HepG2 (cell line): ENCODE data around the gene CXCL3. TPM values are rescaled to one million over a fixed set of nuclear protein-coding genes. Genes with fewer than 3 reads are reported as not detected.

Experiments used
- ATAC-seq: fragments of 200-7000 bp; cut with Tn5 transposase; 3 replicates; pipeline ENCODE4 v1.9.1; 2020; ENCODE audit warnings: mild to moderate bottlenecking, moderate library complexity
- BruUV-seq: library from RNA; stranded (reverse); fragments of 400-500 nt; replicated peaks from 2 replicates; lab custom pipeline; 2021; lab: Mats Ljungman, UMichigan
- CTCF ChIA-PET: fragments of 300-600 bp; formaldehyde crosslinking; extraction: SDS; loops from one replicate; lab custom pipeline; 2021; ENCODE audit warnings: low total read pairs, inconsistent platforms, low intra/inter-chr PET ratio; lab: Yijun Ruan, JAX
- POLR2A ChIA-PET: fragments of 350-600 bp; sonication (Branson Sonifier 250); formaldehyde crosslinking; loops from one replicate; lab custom pipeline; 2020; ENCODE audit warnings: antibody characterized with exemption, inconsistent platforms; lab: Yijun Ruan, JAX
- DNase-seq: peaks from one replicate; pipeline ENCODE4 v3.0.0-alpha.2; 2015; ENCODE audit warnings: low spot score
- FAIRE-seq: peaks from 3 replicates; lab custom pipeline; 2011; peaks lifted over from hg19 to GRCh38; lab: Jason Lieb, UNC
- H2AFZ ChIP-seq: one replicate; pipeline ENCODE4 v1.6.1; 2011; ENCODE audit warnings: low read length, inconsistent platforms
- H3K27ac ChIP-seq: fragments of 300-600 bp; 3 replicates; pipeline ENCODE4 v1.8.0; 2011; ENCODE audit warnings: mixed run types, mild to moderate bottlenecking, mixed read lengths, low read length, inconsistent platforms; ENCODE audit not compliant: insufficient read depth; ENCODE audit errors: extremely low read length
- H3K27me3 ChIP-seq, 2 experiments: fragments of 200-600 bp in 1 of 2; 2 replicates in 1 of 2; 3 replicates in 1 of 2; pipeline versions ENCODE4 v1.6.0 to v1.8.0; 2011; ENCODE audit warnings: low read length in 2 of 2, mild to moderate bottlenecking in 2 of 2, moderate library complexity in 2 of 2, inconsistent platforms in 1 of 2; ENCODE audit not compliant: insufficient read depth in 2 of 2, control insufficient read depth in 1 of 2
- H3K36me3 ChIP-seq, 2 experiments: fragments of 200-600 bp in 1 of 2; replicated peaks in 1 of 2; 2 replicates in 1 of 2; 3 replicates in 1 of 2; pipeline versions ENCODE4 v1.5.1 to v1.8.0; 2011; ENCODE audit warnings: low read length in 2 of 2, inconsistent platforms in 1 of 2; ENCODE audit not compliant: insufficient read depth in 2 of 2, control insufficient read depth in 1 of 2
- H3K4me1 ChIP-seq: 2 replicates; pipeline ENCODE4 v1.5.1; 2012; ENCODE audit warnings: low read length, inconsistent platforms; ENCODE audit not compliant: insufficient read depth
- H3K4me2 ChIP-seq: 2 replicates; pipeline ENCODE4 v1.6.0; 2011; ENCODE audit warnings: low read depth, low read length, inconsistent platforms
- H3K4me3 ChIP-seq, 3 experiments: fragments of 200-600 bp in 1 of 3; sonication (generic), shearing (Covaris generic) in 1 of 3; replicated peaks in 1 of 3; 2 replicates each; pipeline ENCODE4 v1.5.1; 2011 to 2016; ENCODE audit warnings: low read length in 3 of 3, inconsistent platforms in 2 of 3, low read depth in 2 of 3, mild to moderate bottlenecking in 2 of 3, control low read depth in 1 of 3, mixed read lengths in 1 of 3; ENCODE audit not compliant: insufficient read depth in 1 of 3
- H3K79me2 ChIP-seq: one replicate; pipeline ENCODE4 v1.6.1; 2011; ENCODE audit warnings: low read length, inconsistent platforms; ENCODE audit not compliant: insufficient read depth
- H3K9ac ChIP-seq: 2 replicates; pipeline ENCODE4 v1.6.0; 2011; ENCODE audit warnings: mild to moderate bottlenecking, low read depth, low read length, inconsistent platforms; ENCODE audit not compliant: insufficient read depth
- H3K9me3 ChIP-seq: 2 replicates; pipeline ENCODE4 v1.5.1; 2012; ENCODE audit warnings: mild to moderate bottlenecking, low read length
- H4K20me1 ChIP-seq: 2 replicates; pipeline ENCODE4 v1.6.0; 2011; ENCODE audit warnings: inconsistent platforms, mild to moderate bottlenecking, low read length, moderate library complexity; ENCODE audit not compliant: insufficient read depth
- MAFK ChIP-seq, 2 experiments: IDR thresholded peaks in 1 of 2; conservative IDR thresholded peaks in 1 of 2; 2 replicates each; pipeline ENCODE4 v1.6.1; 2011; ENCODE audit warnings: improper control_type of control experiment in 2 of 2, low read length in 2 of 2
- MTF2 ChIP-seq: sonication (generic); formaldehyde crosslinking; IDR thresholded peaks from 2 replicates; pipeline ENCODE4 v1.5.0; 2020; ENCODE audit warnings: missing genetic modification reagents, borderline replicate concordance
- ZNF251 ChIP-seq: sonication (generic); formaldehyde crosslinking; IDR thresholded peaks from 2 replicates; pipeline ENCODE4 v1.9.0; 2021; ENCODE audit warnings: mild to moderate bottlenecking, missing genetic modification reagents
- WGBS: methylation state at CpG from one replicate; pipeline ENCODE4 v1.1.6; 2017; ENCODE audit warnings: low lambda C conversion rate; 5-methylcytosine and 5-hydroxymethylcytosine counted together
- in situ Hi-C: cut with HindIII; loops from 2 replicates; pipeline ENCODE4 v1.10.0; 2017; ENCODE audit warnings: low pct_unique_long_range_greater_than_20kb; ENCODE audit not compliant: extremely low pct_ligation_motif_present
- intact Hi-C: fragments of 100-400 bp; cut with micrococcal nuclease; formaldehyde crosslinking; loops from one replicate; pipeline ENCODE4 v1.10.0; 2022; ENCODE audit not compliant: unreplicated experiment
- polyA plus RNA-seq, 8 experiments: library from polyadenylated mRNA; depleted of rRNA in 3 of 8; stranded (reverse) in 7 of 8; unstranded in 1 of 8; fragments of >200 nt; fragmentation: Illumina TruSeq in 4 of 8; extraction: Trizol in 4 of 8; gene quantifications; 2 replicates each; pipeline versions ENCODE4 v1.2.1 to v1.2.3, GENCODE V29; 2011 to 2016; ENCODE audit warnings: low read depth in 4 of 8, missing spikeins in 1 of 8, mixed read lengths in 1 of 8; ENCODE audit not compliant: insufficient read depth in 1 of 8
- total RNA-seq, 5 experiments: library from RNA; depleted of rRNA; stranded (reverse); fragments of >200 nt; fragmentation: Illumina TruSeq; extraction: Trizol; gene quantifications; 2 replicates each; pipeline ENCODE4 v1.2.3, GENCODE V29; 2016; ENCODE audit warnings: low read depth in 1 of 5

Gene CXCL3
- total and polyA plus RNA-seq, 2 of the 13 experiments (the other 11 are each of a cell fraction or from before 2014, with no cell fraction given), result 0.13 TPM; not detected in 1

GRCh38 chr4:74073358-74073757 is 34.9 kb upstream of the CXCL3 start:
- H2AFZ ChIP-seq, result no peak overlapping the region
- in situ Hi-C loops, result no loop called here
- no peak for TF ChIP-seq MAFK (conservative IDR thresholded peaks at IDR 0.05 in 1 of 2, IDR thresholded peaks at IDR 0.05 in 1 of 2; ENCODE audit: low read length in 2 of 2)
- TF ChIP-seq, all 625 proteins: peak for 0
- intact Hi-C loops, result no loop called here
- POLR2A ChIA-PET, result no interaction called here
- H3K4me3 ChIP-seq, result no peak overlapping the region
- BruUV-seq, result no TSS peak
- CTCF ChIA-PET, result no interaction called here
- no peak overlapping the region for H3K4me2 ChIP-seq
- H3K27me3 ChIP-seq, result no peaks in the 10 kb centered on the region
- no peaks in the 10 kb centered on the region for H3K79me2 ChIP-seq
- no peak overlapping the region for H3K9ac ChIP-seq
- no peaks in the 10 kb centered on the region for H4K20me1 ChIP-seq
- no peak overlapping the region for H3K27ac ChIP-seq
- FAIRE-seq (no peak), ATAC-seq (no peak), DNase-seq (no peak)
- no peaks in the 10 kb centered on the region for H3K36me3 ChIP-seq
- no peaks in the 10 kb centered on the region for H3K9me3 ChIP-seq
- no peaks in the 10 kb centered on the region for H3K4me1 ChIP-seq

- TF ChIP-seq ZNF251 (CRISPR knock-in tag) (no peak), MTF2 (no peak)
- TF ChIP-seq, all 625 proteins: peak for 0
- FAIRE-seq (no peak), DNase-seq (no peak), ATAC-seq (no peak)
- H3K4me1 ChIP-seq, result no peaks in the 10 kb centered on the region
- no peaks in the 10 kb centered on the region for H4K20me1 ChIP-seq
- no peaks in the 10 kb centered on the region for H3K27me3 ChIP-seq
- intact Hi-C loops (no loop called here), in situ Hi-C loops (no loop called here)
- H2AFZ ChIP-seq, result no peak overlapping the region
- ChIA-PET CTCF (no interaction called here), POLR2A (no interaction called here)
- H3K9me3 ChIP-seq, result no peaks in the 10 kb centered on the region
- no TSS peak for BruUV-seq
- no peak overlapping the region for H3K4me3 ChIP-seq
- H3K4me2 ChIP-seq, result no peak overlapping the region
- no peaks in the 10 kb centered on the region for H3K79me2 ChIP-seq
- 100% methylated on average over 1 of the region's 1 CpG for WGBS
- no peaks in the 10 kb centered on the region for H3K36me3 ChIP-seq
- no peak overlapping the region for H3K27ac ChIP-seq
- no peak overlapping the region for H3K9ac ChIP-seq
Observed at GRCh38 chr4:74072739-74073138, 34.2 kb upstream of the CXCL3 start.
